GM03348 (cell line): Measurements from ENCODE around the gene SULT2B1.
A peak's percentile ranks its signal among the peaks of the same experiment; 100 is the strongest.
"Not testable (repeated sequence)": the region's sequence is repeated elsewhere in the genome, so short reads cannot be mapped to it uniquely, and the experiment has no call there.

Experiments
- DNase-seq: peaks from one replicate; pipeline ENCODE4 v3.0.0; 2012; ENCODE audit warnings: low spot score

Gene SULT2B1

GRCh38 chr19:48529156-48529555 lies 22.8 kb upstream of the SULT2B1 start:
- no peak for DNase-seq

- DNase-seq, result no peak
Measured at GRCh38 chr19:48530066-48530720, 21.8 kb upstream of the SULT2B1 start.

- DNase-seq, result no peak
Measured at GRCh38 chr19:48530770-48531169, 21.2 kb upstream of the SULT2B1 start.

- DNase-seq, result no peak
Measured at GRCh38 chr19:48533770-48534169, 18.2 kb upstream of the SULT2B1 start.

- DNase-seq, result no peak
Measured at GRCh38 chr19:48537541-48537940, 14.4 kb upstream of the SULT2B1 start.

GRCh38 chr19:48538057-48538456 lies 13.9 kb upstream of the SULT2B1 start:
- DNase-seq, result not testable (repeated sequence)

GRCh38 chr19:48539503-48540096 lies 12.4 kb upstream of the SULT2B1 start:
- no peak for DNase-seq

GRCh38 chr19:48540110-48540509 lies 11.9 kb upstream of the SULT2B1 start:
- no peak for DNase-seq

- no peak for DNase-seq
Measured at GRCh38 chr19:48541813-48542212, 10.2 kb upstream of the SULT2B1 start.

- peak; percentile 64 for DNase-seq
Measured at GRCh38 chr19:48543121-48543710, 8.8 kb upstream of the SULT2B1 start.

- peak; percentile 2 for DNase-seq
Measured at GRCh38 chr19:48544856-48545750, 6.9 kb upstream of the SULT2B1 start.

GRCh38 chr19:48547722-48548121 lies 4.2 kb upstream of the SULT2B1 start:
- no peak for DNase-seq

- DNase-seq, result no peak
Measured at GRCh38 chr19:48548253-48548911, 3.6 kb upstream of the SULT2B1 start.

GRCh38 chr19:48549380-48549779 lies 2.6 kb upstream of the SULT2B1 start:
- DNase-seq, result no peak

- no peak for DNase-seq
Measured at GRCh38 chr19:48552406-48553322, 692 bp downstream of the SULT2B1 start.

GRCh38 chr19:48553676-48554384 lies 1.9 kb downstream of the SULT2B1 start:
- peak; percentile 41 for DNase-seq

- no peak for DNase-seq
Measured at GRCh38 chr19:48554385-48555091, 2.6 kb downstream of the SULT2B1 start.

GRCh38 chr19:48556163-48556562 lies 4.2 kb downstream of the SULT2B1 start:
- peak; percentile 76 for DNase-seq

- no peak for DNase-seq
Measured at GRCh38 chr19:48556825-48557224, 4.9 kb downstream of the SULT2B1 start.
